HG03064 (cell line): ENCODE measurements around the gene FAM83B.
"Not testable (repeated sequence)": the region's sequence is repeated elsewhere in the genome, so short reads cannot be mapped to it uniquely, and the experiment has no call there.

Experiments
- ATAC-seq: cut with Tn5 transposase; IDR thresholded peaks from one replicate; pipeline ENCODE4 v1.9.1; 2021; ENCODE audit warnings: low read depth; ENCODE audit not compliant: unreplicated experiment

Gene FAM83B

DNA sequence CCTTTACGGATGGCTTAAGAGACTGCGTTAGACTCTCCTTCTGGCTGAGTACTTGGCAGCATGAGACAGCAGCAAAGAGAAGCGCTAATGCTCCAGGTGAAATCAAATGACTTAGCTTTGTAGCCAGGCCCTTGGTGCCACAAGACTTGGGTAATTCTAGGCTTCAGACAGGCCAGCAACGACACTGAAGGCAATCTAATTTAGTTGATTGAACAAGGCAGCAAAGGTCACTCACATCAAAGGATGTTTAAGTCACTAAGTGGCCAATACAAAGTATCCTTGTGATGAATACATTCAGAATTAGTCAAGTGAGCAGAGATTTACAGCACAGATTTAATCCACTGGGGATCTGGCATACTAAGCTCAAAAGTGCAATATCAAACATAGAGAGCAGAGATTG lies 113.2 kb downstream of the FAM83B start:
- ATAC-seq = no peak

DNA sequence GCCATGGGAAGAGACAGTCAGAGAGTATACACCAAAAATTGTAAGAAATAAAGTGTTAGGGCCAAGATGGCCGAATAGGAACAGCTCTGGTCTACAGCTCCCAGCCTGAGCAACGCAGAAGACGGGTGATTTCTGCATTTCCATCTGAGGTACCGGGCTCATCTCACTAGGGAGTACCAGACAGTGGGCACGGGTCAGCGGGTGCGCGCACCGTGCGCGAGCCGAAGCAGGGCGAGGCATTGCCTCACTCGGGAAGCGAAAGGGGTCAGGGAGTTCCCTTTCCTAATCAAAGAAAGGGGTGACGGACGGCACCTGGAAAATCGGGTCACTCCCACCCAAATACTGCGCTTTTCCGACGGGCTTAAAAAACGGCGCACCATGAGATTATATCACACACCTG lies 114.8 kb downstream of the FAM83B start:
- not testable (repeated sequence) for ATAC-seq

DNA sequence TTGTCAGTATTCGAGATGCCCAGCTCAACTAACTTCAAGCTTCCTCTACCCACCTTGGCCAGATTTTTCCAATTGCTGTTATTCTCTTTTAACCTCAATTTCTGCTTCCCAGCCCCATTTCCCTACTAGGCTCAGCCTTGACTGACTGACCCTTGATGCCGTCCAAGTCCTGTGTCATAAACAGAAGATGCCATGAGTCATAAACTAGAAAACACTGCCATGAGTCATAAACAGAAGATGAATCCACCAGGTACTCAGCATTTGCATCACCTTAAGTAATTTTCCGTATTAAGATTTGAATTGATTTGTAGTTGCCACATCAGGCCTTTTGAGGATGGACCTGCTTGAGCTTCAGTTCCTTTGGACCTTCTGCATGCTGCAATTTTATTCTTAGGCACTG lies 123.8 kb downstream of the FAM83B start:
- ATAC-seq = no peak

DNA sequence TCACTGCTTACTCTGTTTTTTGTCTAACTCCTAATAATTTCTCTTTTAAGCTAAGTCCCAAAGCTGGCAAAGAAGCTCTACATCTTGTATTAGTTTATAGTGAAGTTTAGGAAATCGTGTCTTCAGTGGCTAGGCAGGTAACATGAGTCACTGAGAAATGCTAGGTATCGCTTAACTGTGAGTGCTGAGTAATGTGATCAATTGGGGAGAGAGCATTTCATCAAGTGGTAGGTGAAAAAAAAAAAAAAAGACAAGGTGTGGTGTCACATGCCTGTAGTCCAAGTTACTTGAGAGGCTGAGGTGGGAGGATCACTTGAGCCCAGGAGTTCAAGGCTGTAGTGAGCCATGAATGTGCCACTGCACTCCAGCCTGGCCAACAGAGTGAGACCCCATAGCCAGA lies 125.3 kb downstream of the FAM83B start:
- no peak for ATAC-seq

GRCh38 chr6:54979161-54979560 lies 132.6 kb downstream of the FAM83B start:
- ATAC-seq = not testable (repeated sequence)

DNA sequence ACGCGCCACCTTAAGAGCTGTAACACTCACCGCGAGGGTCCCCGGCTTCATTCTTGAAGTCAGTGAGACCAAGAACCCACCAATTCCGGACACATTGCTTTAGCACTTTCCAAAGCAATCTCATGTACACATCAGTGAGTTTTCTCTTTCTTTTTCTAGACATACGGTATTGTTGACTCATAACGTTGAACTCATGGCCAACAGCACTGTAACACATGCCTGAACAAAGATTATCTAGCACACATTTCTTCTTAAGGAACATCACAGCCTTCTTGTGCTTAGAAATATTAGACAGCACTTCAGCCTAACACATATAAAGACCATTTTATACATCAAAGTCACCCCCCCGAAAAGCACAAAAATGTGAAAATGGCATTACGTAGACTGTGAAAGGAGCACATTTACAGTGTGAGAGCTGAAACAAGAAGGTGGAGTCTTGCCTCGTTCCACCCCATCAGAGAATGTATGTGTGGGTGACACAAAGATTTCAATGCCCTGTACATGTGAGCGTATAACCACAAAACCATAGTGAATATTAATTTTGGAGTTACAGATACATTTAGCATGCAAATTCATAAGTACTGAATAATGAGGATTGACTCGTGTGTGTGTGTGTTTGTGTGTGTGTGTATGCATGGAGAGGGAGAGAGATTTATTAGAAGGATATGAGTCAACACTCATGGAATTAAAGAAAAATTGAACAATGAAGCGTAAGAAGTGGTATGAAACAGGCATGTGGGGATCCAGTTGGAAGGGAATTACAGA lies 134.1 kb downstream of the FAM83B start:
- ATAC-seq = no peak

- ATAC-seq = no peak
Measured at GRCh38 chr6:54981276-54981609, 134.7 kb downstream of the FAM83B start.

DNA sequence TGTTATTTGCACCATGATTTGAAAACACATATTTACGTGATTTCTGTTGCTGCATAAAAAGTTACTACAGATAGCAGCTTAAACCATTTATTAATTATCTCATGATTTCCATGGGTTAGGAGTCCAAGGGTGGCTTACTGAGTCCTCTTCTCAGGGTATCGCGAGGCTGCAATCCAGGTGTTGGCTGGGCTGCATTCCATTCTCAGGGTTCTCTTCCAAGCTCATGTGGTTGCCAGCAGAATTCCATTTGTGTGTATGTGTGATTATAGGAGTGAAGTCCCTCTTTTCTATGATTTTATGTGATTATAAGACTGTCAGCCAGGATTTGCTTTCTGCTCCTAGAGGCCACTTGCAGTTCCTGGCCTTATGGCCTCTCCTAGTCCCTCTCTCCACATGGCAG lies 135.1 kb downstream of the FAM83B start:
- ATAC-seq = no peak

GRCh38 chr6:54987633-54988290 lies 141.2 kb downstream of the FAM83B start:
- ATAC-seq = no peak

DNA sequence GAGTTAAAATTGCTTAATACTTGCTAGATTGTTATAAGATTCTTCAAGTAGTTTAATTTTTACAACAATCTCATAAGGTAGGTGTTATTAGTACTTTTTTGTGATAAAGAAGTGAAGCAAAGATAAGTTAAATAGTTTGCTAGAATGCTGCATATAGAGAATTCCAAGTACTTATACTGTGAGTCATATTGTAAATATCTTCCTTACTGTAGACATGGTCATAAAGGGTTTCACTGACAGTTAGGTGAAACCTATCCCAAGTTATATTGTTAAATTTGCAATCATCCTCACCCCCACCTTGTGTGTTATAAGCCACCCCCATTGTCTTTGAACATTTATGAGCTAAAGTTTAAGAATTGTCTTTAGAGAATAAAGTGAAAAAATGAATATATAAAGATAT lies 142.0 kb downstream of the FAM83B start:
- ATAC-seq = no peak

DNA sequence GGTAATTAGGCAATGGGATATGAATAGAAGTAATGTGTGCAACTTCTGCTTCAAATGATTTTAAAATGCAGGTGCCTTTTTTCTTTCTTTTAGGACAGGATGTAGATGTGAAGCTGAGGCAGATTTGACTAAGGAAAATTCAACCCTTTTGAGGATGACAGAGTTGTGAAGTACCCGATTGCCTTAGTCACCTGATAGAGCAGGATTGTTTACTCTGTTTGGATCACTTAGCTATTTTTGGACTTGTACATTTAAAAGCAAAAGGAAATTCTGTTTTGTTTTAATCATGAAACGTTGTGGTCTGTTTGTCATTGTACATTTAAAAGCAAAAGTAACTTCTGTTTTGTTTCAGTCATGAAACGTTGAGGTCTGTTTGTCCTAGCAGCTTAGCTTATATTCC lies 143.4 kb downstream of the FAM83B start:
- no peak for ATAC-seq
